NT2/D1 (cell line): ENCODE measurements around the gene ARMC8.

Source experiments
- SUZ12 ChIP-seq: IDR thresholded peaks from 2 replicates; pipeline ENCODE4 v1.6.1; 2011; ENCODE audit not compliant: insufficient read length, insufficient read depth; ENCODE audit errors: extremely low read depth
- YY1 ChIP-seq: IDR thresholded peaks from 2 replicates; pipeline ENCODE4 v1.6.1; 2011; ENCODE audit not compliant: insufficient read length, insufficient read depth
- ZNF274 ChIP-seq: IDR thresholded peaks from 2 replicates; pipeline ENCODE4 v1.6.1; 2011; ENCODE audit warnings: mild to moderate bottlenecking, low read depth, low read length

GRCh38 chr3:138199851-138200250 is 12.8 kb downstream of the ARMC8 start:
- TF ChIP-seq ZNF274, result no peak
- no peak for TF ChIP-seq YY1
- no peak for TF ChIP-seq SUZ12
